Panc1 (cell line): Measurements from ENCODE around the gene MED16. TPM values are rescaled to one million over a fixed set of nuclear protein-coding genes. Genes with fewer than 3 reads are reported as not detected.

Source experiments
- ATAC-seq: fragments of 200-7000 bp; cut with Tn5 transposase; 2 replicates; pipeline ENCODE4 v1.9.1; 2020; ENCODE audit warnings: mild to moderate bottlenecking, moderate library complexity
- BruUV-seq: library from RNA; stranded (reverse); fragments of 400-500 nt; replicated peaks from 2 replicates; lab custom pipeline; 2021; lab: Mats Ljungman, UMichigan
- CTCF ChIA-PET: fragments of 300-600 bp; sonication (Branson Sonifier 250); formaldehyde crosslinking; loops from one replicate; lab custom pipeline; 2022; ENCODE audit warnings: antibody characterized with exemption; lab: Charles Lee
- POLR2A ChIA-PET: fragments of 300-600 bp; sonication (Branson Sonifier 250); formaldehyde crosslinking; loops from one replicate; lab custom pipeline; 2022; ENCODE audit warnings: antibody characterized with exemption; lab: Charles Lee
- DNase-seq: peaks from one replicate; pipeline ENCODE4 v3.0.0-alpha.2; 2010; ENCODE audit warnings: low read depth, low spot score
- H3K27ac ChIP-seq: 2 replicates; pipeline ENCODE4 v1.5.1; 2011; ENCODE audit warnings: mild to moderate bottlenecking, low read length, inconsistent platforms
- H3K27me3 ChIP-seq: fragments of 200-500 bp; sonication (Bioruptor generic); 2 replicates; pipeline ENCODE4 v1.6.0; 2014; ENCODE audit warnings: low read length, inconsistent platforms; ENCODE audit not compliant: control insufficient read depth, insufficient read depth
- H3K36me3 ChIP-seq: fragments of 200-500 bp; sonication (Bioruptor generic); 2 replicates; pipeline ENCODE4 v1.5.1; 2014; ENCODE audit warnings: inconsistent platforms, mild to moderate bottlenecking, low read length, moderate library complexity; ENCODE audit not compliant: control insufficient read depth, insufficient read depth
- H3K4me1 ChIP-seq: 2 replicates; pipeline ENCODE4 v1.5.1; 2011; ENCODE audit warnings: inconsistent platforms, mild to moderate bottlenecking, low read length, moderate library complexity; ENCODE audit not compliant: control insufficient read depth, insufficient read depth
- H3K4me3 ChIP-seq, 2 experiments: 2 replicates each; pipeline ENCODE4 v1.5.1; 2011 to 2012; ENCODE audit warnings: low read depth in 2 of 2, low read length in 2 of 2, mild to moderate bottlenecking in 2 of 2, inconsistent platforms in 1 of 2, moderate library complexity in 1 of 2
- H3K9me3 ChIP-seq: fragments of 200-500 bp; sonication (Bioruptor generic); 2 replicates; pipeline ENCODE4 v1.5.1; 2014; ENCODE audit warnings: low read depth, mild to moderate bottlenecking, inconsistent platforms, low read length, moderate library complexity; ENCODE audit not compliant: control insufficient read depth, insufficient read depth
- CTCF ChIP-seq: fragments of 450-650 bp; IDR thresholded peaks from 2 replicates; pipeline ENCODE4 v1.5.1; 2017; ENCODE audit warnings: mild to moderate bottlenecking
- POLR2AphosphoS5 ChIP-seq: IDR thresholded peaks from 2 replicates; pipeline ENCODE4 v1.6.1; 2012; ENCODE audit warnings: mild to moderate bottlenecking, low read depth, low read length, moderate library complexity
- REST ChIP-seq, 2 experiments: IDR thresholded peaks; 2 replicates each; pipeline ENCODE4 v1.6.1; 2011 to 2012; ENCODE audit warnings: low read depth in 2 of 2, control low read depth in 1 of 2, low read length in 1 of 2, mild to moderate bottlenecking in 1 of 2, moderate library complexity in 1 of 2; ENCODE audit not compliant: insufficient read depth in 1 of 2
- SIN3A ChIP-seq: IDR thresholded peaks from 2 replicates; pipeline ENCODE4 v1.6.1; 2012; ENCODE audit warnings: low read depth, mild to moderate bottlenecking, low read length, moderate library complexity, borderline replicate concordance; ENCODE audit not compliant: insufficient read depth
- TCF7L2 ChIP-seq: IDR thresholded peaks from 2 replicates; pipeline ENCODE4 v1.6.1; 2011; ENCODE audit warnings: mild to moderate bottlenecking, low read depth, low read length, inconsistent platforms
- in situ Hi-C: cut with HindIII; loops from 2 replicates; pipeline ENCODE4 v1.10.0; 2016; ENCODE audit warnings: low sequenced_read_pairs, low pct_unique_long_range_greater_than_20kb
- intact Hi-C: fragments of 100-400 bp; cut with micrococcal nuclease; formaldehyde crosslinking; loops from one replicate; pipeline ENCODE4 v1.10.0; 2022; ENCODE audit not compliant: unreplicated experiment
- total RNA-seq: library from RNA; stranded (reverse); gene quantifications from one replicate; pipeline ENCODE4 v1.2.1, GENCODE V29; 2021; ENCODE audit not compliant: unreplicated experiment

MED16 gene
- total RNA-seq, 1 experiment from 2014 or later, result 39.5 TPM

- no peaks in the 10 kb centered on the region for H3K36me3 ChIP-seq
- H3K4me3 ChIP-seq, result peak overlapping the region; percentile 31 to 45
- H3K27ac ChIP-seq, result no peak overlapping the region
- TF ChIP-seq POLR2AphosphoS5 (no peak), REST (IDR thresholded peaks at IDR 0.05; ENCODE audit: insufficient read depth in 1 of 2, low read depth in 2 of 2, low read length in 1 of 2) (no peak), CTCF (no peak), SIN3A (no peak), TCF7L2 (no peak)
- no peaks in the 10 kb centered on the region for H3K27me3 ChIP-seq
- in situ Hi-C loops, result no loop called here
- CTCF ChIA-PET, result interaction anchor here (0.6 kb wide), 1 partner anchor 111 kb away, joined by 3 read pairs; no protein-coding TSS in a partner anchor
- DNase-seq (no peak), ATAC-seq (no peak)
- POLR2A ChIA-PET, result no interaction called here
- H3K9me3 ChIP-seq, result no peaks in the 10 kb centered on the region
- H3K4me1 ChIP-seq, result peaks cover 3% of the 10 kb centered on the region; the same call in 1 of the 2 replicates
- no TSS peak for BruUV-seq
- intact Hi-C loops, result loop anchor here (10.0 kb wide), 1 partner anchor 143 kb away; no protein-coding TSS in a partner anchor
Measured at GRCh38 chr19:918152-918437, 25.1 kb upstream of the MED16 start.

GRCh38 chr19:917323-918151 is 24.6 kb upstream of the MED16 start, which contains the start of gene KISS1R:
TSS of gene KISS1R (plus strand) at chr19:917333. CDS start at chr19:917503, 170 bp downstream.
- ATAC-seq, result peak; percentile 30
- Histone ChIP-seq H3K36me3 (no peaks in the 10 kb centered on the region; the same call in 1 of the 2 replicates), H3K4me1 (peaks cover 3% of the 10 kb centered on the region; the same call in 1 of the 2 replicates), H3K27me3 (no peaks in the 10 kb centered on the region), H3K9me3 (no peaks in the 10 kb centered on the region), H3K27ac (no peak within 1 kb of the TSS), H3K4me3 (peak within 1 kb of the TSS; percentile 31 to 45)
- in situ Hi-C loops, result no loop called here
- ChIA-PET POLR2A (no interaction called here), CTCF (no interaction called here)
- BruUV-seq, result no TSS peak
- DNase-seq, result no peak
- intact Hi-C loops, result loop anchor here (10.0 kb wide), 1 partner anchor 143 kb away; no protein-coding TSS in a partner anchor
- no peak for TF ChIP-seq REST (IDR thresholded peaks at IDR 0.05; ENCODE audit: insufficient read depth in 1 of 2, low read depth in 2 of 2, low read length in 1 of 2)
- TF ChIP-seq SIN3A, result no peak
- TF ChIP-seq POLR2AphosphoS5, result no peak
- TF ChIP-seq TCF7L2, result no peak
- TF ChIP-seq CTCF, result peak; percentile 82
